GM12878 (cell line): ENCODE measurements around the gene HSBP1. TPM values are rescaled to one million over a fixed set of nuclear protein-coding genes. Genes with fewer than 3 reads are reported as not detected.
A peak's percentile ranks its signal among the peaks of the same experiment; 100 is the strongest.

Source experiments
- ATAC-seq: fragments of 200-7000 bp; cut with Tn5 transposase; 3 replicates; pipeline ENCODE4 v1.9.1; 2020; ENCODE audit warnings: mild to moderate bottlenecking, moderate library complexity
- BruUV-seq: library from RNA; stranded (reverse); fragments of 400-500 nt; replicated peaks from 2 replicates; lab custom pipeline; 2021; lab: Mats Ljungman, UMichigan
- CTCF ChIA-PET: fragments of 300-600 bp; sonication (Branson Sonifier 250); formaldehyde crosslinking; extraction: SDS; loops from one replicate; lab custom pipeline; 2021; ENCODE audit warnings: inconsistent platforms; lab: Yijun Ruan, JAX
- POLR2A ChIA-PET: fragments of 350-600 bp; formaldehyde crosslinking; extraction: SDS; loops from one replicate; lab custom pipeline; 2021; ENCODE audit warnings: inconsistent platforms; lab: Charles Lee
- RAD21 ChIA-PET: fragments of 300-600 bp; sonication (Branson Sonifier 250); formaldehyde crosslinking; loops from one replicate; lab custom pipeline; 2023; ENCODE audit warnings: antibody characterized with exemption; ENCODE audit not compliant: unreplicated experiment; lab: Charles Lee
- SMC1A ChIA-PET: fragments of 300-600 bp; sonication (Branson Sonifier 250); formaldehyde crosslinking; loops from one replicate; lab custom pipeline; 2023; ENCODE audit not compliant: unreplicated experiment, uncharacterized antibody; lab: Charles Lee
- DNase-seq: peaks from one replicate; pipeline ENCODE4 v3.0.0-alpha.2; 2011; ENCODE audit warnings: low read depth, low spot score
- FAIRE-seq: peaks from 3 replicates; lab custom pipeline; 2011; peaks lifted over from hg19 to GRCh38; lab: Jason Lieb, UNC
- H2AFZ ChIP-seq: 2 replicates; pipeline ENCODE4 v1.6.0; 2011; ENCODE audit warnings: low read depth, low read length, control low read depth; ENCODE audit not compliant: control insufficient read depth
- H3K27ac ChIP-seq: 2 replicates; pipeline ENCODE4 v1.5.1; 2011; ENCODE audit warnings: control low read depth; ENCODE audit not compliant: control insufficient read depth, insufficient read depth
- H3K27me3 ChIP-seq, 2 experiments: replicated peaks in 1 of 2; 2 replicates each; pipeline versions ENCODE4 v1.6.0 to v1.6.1; 2011; ENCODE audit warnings: low read length in 1 of 2; ENCODE audit not compliant: control insufficient read depth in 2 of 2, insufficient read depth in 2 of 2
- H3K36me3 ChIP-seq, 2 experiments: 2 replicates each; pipeline ENCODE4 v1.5.1; 2011; ENCODE audit warnings: low read length in 1 of 2; ENCODE audit not compliant: control insufficient read depth in 2 of 2, insufficient read depth in 2 of 2
- H3K4me1 ChIP-seq: 2 replicates; pipeline ENCODE4 v1.6.1; 2011; ENCODE audit warnings: mild to moderate bottlenecking, low read length, moderate library complexity, mixed read lengths; ENCODE audit not compliant: control insufficient read depth, insufficient read depth
- H3K4me2 ChIP-seq: 2 replicates; pipeline ENCODE4 v1.6.0; 2011; ENCODE audit warnings: control low read depth; ENCODE audit not compliant: control insufficient read depth, insufficient read depth
- H3K4me3 ChIP-seq: fragments of 200-600 bp; sonication (generic); 2 replicates; pipeline ENCODE4 v1.5.1; 2016
- H3K79me2 ChIP-seq: 2 replicates; pipeline ENCODE4 v1.6.0; 2011; ENCODE audit warnings: low read length; ENCODE audit not compliant: control insufficient read depth, insufficient read depth
- H3K9ac ChIP-seq: 2 replicates; pipeline ENCODE4 v1.8.0; 2011; ENCODE audit warnings: low read length, control low read depth, mixed read lengths; ENCODE audit not compliant: control insufficient read depth, insufficient read depth
- H3K9me3 ChIP-seq: replicated peaks from 3 replicates; pipeline ENCODE4 v1.5.1; 2011; ENCODE audit warnings: mild to moderate bottlenecking, low read length; ENCODE audit not compliant: control insufficient read depth, insufficient read depth
- H4K20me1 ChIP-seq: 2 replicates; pipeline ENCODE4 v1.6.0; 2011; ENCODE audit not compliant: control insufficient read depth, insufficient read depth
- ATF7 ChIP-seq: fragments of 450-650 bp; IDR thresholded peaks from 2 replicates; pipeline ENCODE4 v1.6.1; 2016; ENCODE audit warnings: low read depth, mild to moderate bottlenecking
- NFIC ChIP-seq: IDR thresholded peaks from 2 replicates; pipeline ENCODE4 v1.6.1; 2012; ENCODE audit warnings: low read depth, mild to moderate bottlenecking, inconsistent platforms, low read length, moderate library complexity
- NRF1 ChIP-seq: conservative IDR thresholded peaks from 2 replicates; pipeline ENCODE4 v1.6.1; 2011; ENCODE audit warnings: mild to moderate bottlenecking, low read depth, low read length, improper control_type of control experiment
- RUNX3 ChIP-seq: IDR thresholded peaks from 2 replicates; pipeline ENCODE4 v1.6.1; 2012; ENCODE audit warnings: low read length, inconsistent platforms
- YBX1 ChIP-seq: fragments of 450-650 bp; IDR thresholded peaks from 2 replicates; pipeline ENCODE4 v1.6.1; 2016; ENCODE audit warnings: antibody characterized with exemption
- WGBS: methylation state at CpG from one replicate; pipeline ENCODE4 v1.1.6; 2016; ENCODE audit warnings: low lambda C conversion rate; ENCODE audit not compliant: insufficient replicate concordance, insufficient coverage; ENCODE audit errors: missing lambda C conversion rate; 5-methylcytosine and 5-hydroxymethylcytosine counted together
- in situ Hi-C: fragments of 300-500 bp; cut with MboI; formaldehyde crosslinking; loops from 9 replicates; pipeline ENCODE4 v1.14.3; 2018; ENCODE audit warnings: mixed read lengths
- intact Hi-C: fragments of 100-400 bp; cut with micrococcal nuclease; formaldehyde crosslinking; loops from one replicate; pipeline ENCODE4 v1.14.2; 2022; ENCODE audit not compliant: unreplicated experiment
- polyA plus RNA-seq, 11 experiments: library from polyadenylated mRNA; depleted of rRNA in 4 of 11; unstranded in 6 of 11; stranded (reverse) in 5 of 11; fragments of >200 nt; fragmentation: Nextera tagmentation in 4 of 11; fragmentation: Illumina TruSeq in 1 of 11; extraction: Ambion mirVana in 4 of 11; extraction: Trizol in 1 of 11; gene quantifications; 1 replicate in 1 of 11; 2 replicates in 10 of 11; pipeline versions ENCODE4 v1.2.1 to v1.2.3, GENCODE V29; 2011 to 2016; ENCODE audit warnings: inconsistent platforms in 2 of 11, missing spikeins in 2 of 11, low read depth in 1 of 11
- total RNA-seq, 4 experiments: library from RNA; depleted of rRNA in 3 of 4; stranded (reverse); fragments of >200 nt in 3 of 4; fragmentation: Illumina TruSeq in 1 of 4; extraction: Trizol in 1 of 4; gene quantifications; 2 replicates each; pipeline versions ENCODE4 v1.2.1 to v1.2.3, GENCODE V29; 2013 to 2021
- TF ChIP-seq, protein P1 (sequence below): fragments of 450-650 bp; conservative IDR thresholded peaks from 2 replicates; pipeline ENCODE4 v1.6.1; 2017; ENCODE audit warnings: mild to moderate bottlenecking, moderate library complexity
- TF ChIP-seq, protein P2 (sequence below): IDR thresholded peaks from 2 replicates; pipeline ENCODE4 v1.6.1; 2012; ENCODE audit warnings: low read length, inconsistent platforms

Gene HSBP1
- total and polyA plus RNA-seq, 10 of the 15 experiments (the other 5 are each of a cell fraction or from before 2014, with no cell fraction given), result 26.6 to 263 (median 95.7) TPM

DNA sequence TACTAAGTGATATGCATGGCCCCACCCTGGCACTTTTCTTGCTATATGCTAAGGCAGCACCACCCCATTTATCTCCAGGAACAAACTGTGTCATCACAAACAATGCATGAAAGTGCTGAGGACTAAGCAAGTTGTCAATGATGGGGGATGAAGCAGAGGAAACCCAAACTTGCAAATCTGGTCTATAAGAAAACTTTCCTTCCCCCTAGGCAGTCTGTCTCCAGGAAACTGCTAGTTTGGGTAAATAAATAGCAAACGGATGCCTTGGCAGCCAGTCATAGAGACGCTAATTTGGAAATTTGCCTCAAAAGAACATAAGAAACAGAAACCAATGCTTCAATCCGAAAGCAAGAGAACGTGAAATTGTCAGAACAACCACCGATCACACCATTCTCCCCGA is 5.6 kb upstream of the HSBP1 start:
- no peak for FAIRE-seq
- intact Hi-C loops, result no loop called here
- no peaks in the 10 kb centered on the region for H3K36me3 ChIP-seq
- 0% methylated on average over 6 of the region's 6 CpGs for WGBS
- ChIA-PET CTCF (no interaction called here), SMC1A (no interaction called here), POLR2A (no interaction called here), RAD21 (no interaction called here)
- no peak overlapping the region for H3K4me3 ChIP-seq
- no peaks in the 10 kb centered on the region for H4K20me1 ChIP-seq
- H3K4me1 ChIP-seq, result peaks cover 4% of the 10 kb centered on the region; the same call in 1 of the 2 replicates
- H3K9ac ChIP-seq, result no peak overlapping the region
- peak overlapping the region; percentile 7; the same call in 1 of the 2 replicates for H3K4me2 ChIP-seq
- no peaks in the 10 kb centered on the region for H3K79me2 ChIP-seq
- no peaks in the 10 kb centered on the region; a peak in 1 of 4 replicates for H3K27me3 ChIP-seq
- DNase-seq, result no peak
- no peak overlapping the region for H3K27ac ChIP-seq
- no peak overlapping the region for H2AFZ ChIP-seq
- BruUV-seq, result no TSS peak
- ATAC-seq, result peak; percentile 85
- H3K9me3 ChIP-seq, result no peaks in the 10 kb centered on the region
- TF ChIP-seq ATF7 (no peak), YBX1 (no peak), RUNX3 (no peak), NFIC (no peak), NRF1 (no peak)
- TF ChIP-seq, protein P1, sequence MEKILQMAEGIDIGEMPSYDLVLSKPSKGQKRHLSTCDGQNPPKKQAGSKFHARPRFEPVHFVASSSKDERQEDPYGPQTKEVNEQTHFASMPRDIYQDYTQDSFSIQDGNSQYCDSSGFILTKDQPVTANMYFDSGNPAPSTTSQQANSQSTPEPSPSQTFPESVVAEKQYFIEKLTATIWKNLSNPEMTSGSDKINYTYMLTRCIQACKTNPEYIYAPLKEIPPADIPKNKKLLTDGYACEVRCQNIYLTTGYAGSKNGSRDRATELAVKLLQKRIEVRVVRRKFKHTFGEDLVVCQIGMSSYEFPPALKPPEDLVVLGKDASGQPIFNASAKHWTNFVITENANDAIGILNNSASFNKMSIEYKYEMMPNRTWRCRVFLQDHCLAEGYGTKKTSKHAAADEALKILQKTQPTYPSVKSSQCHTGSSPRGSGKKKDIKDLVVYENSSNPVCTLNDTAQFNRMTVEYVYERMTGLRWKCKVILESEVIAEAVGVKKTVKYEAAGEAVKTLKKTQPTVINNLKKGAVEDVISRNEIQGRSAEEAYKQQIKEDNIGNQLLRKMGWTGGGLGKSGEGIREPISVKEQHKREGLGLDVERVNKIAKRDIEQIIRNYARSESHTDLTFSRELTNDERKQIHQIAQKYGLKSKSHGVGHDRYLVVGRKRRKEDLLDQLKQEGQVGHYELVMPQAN, result no peak
- TF ChIP-seq, protein P2, sequence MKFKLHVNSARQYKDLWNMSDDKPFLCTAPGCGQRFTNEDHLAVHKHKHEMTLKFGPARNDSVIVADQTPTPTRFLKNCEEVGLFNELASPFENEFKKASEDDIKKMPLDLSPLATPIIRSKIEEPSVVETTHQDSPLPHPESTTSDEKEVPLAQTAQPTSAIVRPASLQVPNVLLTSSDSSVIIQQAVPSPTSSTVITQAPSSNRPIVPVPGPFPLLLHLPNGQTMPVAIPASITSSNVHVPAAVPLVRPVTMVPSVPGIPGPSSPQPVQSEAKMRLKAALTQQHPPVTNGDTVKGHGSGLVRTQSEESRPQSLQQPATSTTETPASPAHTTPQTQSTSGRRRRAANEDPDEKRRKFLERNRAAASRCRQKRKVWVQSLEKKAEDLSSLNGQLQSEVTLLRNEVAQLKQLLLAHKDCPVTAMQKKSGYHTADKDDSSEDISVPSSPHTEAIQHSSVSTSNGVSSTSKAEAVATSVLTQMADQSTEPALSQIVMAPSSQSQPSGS, result no peak
- in situ Hi-C loops, result no loop called here
